ENCODE data around the gene XPO5. TPM values are rescaled to one million over a fixed set of nuclear protein-coding genes. Genes with fewer than 3 reads are reported as not detected.

The XPO5 gene
- total RNA-seq, 1 donor from 2014 or later = 35.0 TPM

GRCh38 chr6:43614396-43614730 lies 38.5 kb upstream of the XPO5 start:
- H3K27ac ChIP-seq (ENCODE audit: low read depth, low read length) = no peak overlapping the region
- no peaks in the 10 kb centered on the region for H3K4me1 ChIP-seq (ENCODE audit: control insufficient read depth in 3 of 3, insufficient read depth in 3 of 3, low read length in 3 of 3)
- H3K9ac ChIP-seq (ENCODE audit: low read depth in 1 of 3, low read length in 3 of 3) = no peak overlapping the region
- H3K36me3 ChIP-seq (ENCODE audit: control insufficient read depth in 3 of 3, insufficient read depth in 3 of 3, low read length in 3 of 3) = peaks cover 15 to 28% (median 26%) of the 10 kb centered on the region in 3 donors
- no peaks in the 10 kb centered on the region for H3K9me3 ChIP-seq (ENCODE audit: control insufficient read depth in 3 of 3, low read length in 3 of 3)
- no peak overlapping the region for H3K4me3 ChIP-seq (ENCODE audit: low read length in 3 of 3)
- no peaks in the 10 kb centered on the region for H3K27me3 ChIP-seq (ENCODE audit: control insufficient read depth in 3 of 3, insufficient read depth in 3 of 3, low read length in 3 of 3)

GRCh38 chr6:43613721-43614395 lies 38.0 kb upstream of the XPO5 start:
- no peak overlapping the region for H3K9ac ChIP-seq (ENCODE audit: low read depth in 1 of 3, low read length in 3 of 3)
- peaks cover 15 to 28% (median 26%) of the 10 kb centered on the region in 3 donors for H3K36me3 ChIP-seq (ENCODE audit: control insufficient read depth in 3 of 3, insufficient read depth in 3 of 3, low read length in 3 of 3)

GRCh38 chr6:43610431-43610830 lies 34.6 kb upstream of the XPO5 start:
- no peak overlapping the region for H3K27ac ChIP-seq (ENCODE audit: low read depth, low read length)
- H3K4me3 ChIP-seq (ENCODE audit: low read length in 3 of 3) = no peak overlapping the region
- H3K9me3 ChIP-seq (ENCODE audit: control insufficient read depth in 3 of 3, low read length in 3 of 3) = no peaks in the 10 kb centered on the region
- H3K36me3 ChIP-seq (ENCODE audit: control insufficient read depth in 3 of 3, insufficient read depth in 3 of 3, low read length in 3 of 3) = peaks cover 15 to 28% (median 28%) of the 10 kb centered on the region in 3 donors
- no peak overlapping the region for H3K9ac ChIP-seq (ENCODE audit: low read depth in 1 of 3, low read length in 3 of 3)
- H3K4me1 ChIP-seq (ENCODE audit: control insufficient read depth in 3 of 3, insufficient read depth in 3 of 3, low read length in 3 of 3) = no peaks in the 10 kb centered on the region
- H3K27me3 ChIP-seq (ENCODE audit: control insufficient read depth in 3 of 3, insufficient read depth in 3 of 3, low read length in 3 of 3) = no peaks in the 10 kb centered on the region

More at GRCh38 chr6:43613721-43614395, 38.0 kb upstream of the XPO5 start:
- Histone ChIP-seq H3K9me3 (ENCODE audit: control insufficient read depth in 3 of 3, low read length in 3 of 3) (no peaks in the 10 kb centered on the region), H3K27me3 (ENCODE audit: control insufficient read depth in 3 of 3, insufficient read depth in 3 of 3, low read length in 3 of 3) (no peaks in the 10 kb centered on the region), H3K27ac (ENCODE audit: low read depth, low read length) (no peak overlapping the region), H3K4me3 (ENCODE audit: low read length in 3 of 3) (no peak overlapping the region), H3K4me1 (ENCODE audit: control insufficient read depth in 3 of 3, insufficient read depth in 3 of 3, low read length in 3 of 3) (no peaks in the 10 kb centered on the region)

- Histone ChIP-seq H3K4me3 (ENCODE audit: low read length in 3 of 3) (no peak overlapping the region), H3K36me3 (ENCODE audit: control insufficient read depth in 3 of 3, insufficient read depth in 3 of 3, low read length in 3 of 3) (peaks cover 15 to 38% (median 33%) of the 10 kb centered on the region in 3 donors)
Observed at GRCh38 chr6:43609402-43609801, 33.6 kb upstream of the XPO5 start.

GRCh38 chr6:43608807-43609206 lies 33.0 kb upstream of the XPO5 start:
- H3K4me3 ChIP-seq (ENCODE audit: low read length in 3 of 3) = no peak overlapping the region
- H3K27me3 ChIP-seq (ENCODE audit: control insufficient read depth in 3 of 3, insufficient read depth in 3 of 3, low read length in 3 of 3) = no peaks in the 10 kb centered on the region
- peaks cover 9 to 38% (median 33%) of the 10 kb centered on the region in 3 donors for H3K36me3 ChIP-seq (ENCODE audit: control insufficient read depth in 3 of 3, insufficient read depth in 3 of 3, low read length in 3 of 3)
- H3K9me3 ChIP-seq (ENCODE audit: control insufficient read depth in 3 of 3, low read length in 3 of 3) = no peaks in the 10 kb centered on the region
- no peak overlapping the region for H3K9ac ChIP-seq (ENCODE audit: low read depth in 1 of 3, low read length in 3 of 3)
- no peak overlapping the region for H3K27ac ChIP-seq (ENCODE audit: low read depth, low read length)
- no peaks in the 10 kb centered on the region for H3K4me1 ChIP-seq (ENCODE audit: control insufficient read depth in 3 of 3, insufficient read depth in 3 of 3, low read length in 3 of 3)

More at GRCh38 chr6:43609402-43609801, 33.6 kb upstream of the XPO5 start:
- Histone ChIP-seq H3K27ac (ENCODE audit: low read depth, low read length) (no peak overlapping the region), H3K27me3 (ENCODE audit: control insufficient read depth in 3 of 3, insufficient read depth in 3 of 3, low read length in 3 of 3) (no peaks in the 10 kb centered on the region), H3K9ac (ENCODE audit: low read depth in 1 of 3, low read length in 3 of 3) (no peak overlapping the region), H3K4me1 (ENCODE audit: control insufficient read depth in 3 of 3, insufficient read depth in 3 of 3, low read length in 3 of 3) (no peaks in the 10 kb centered on the region), H3K9me3 (ENCODE audit: control insufficient read depth in 3 of 3, low read length in 3 of 3) (no peaks in the 10 kb centered on the region)

- H3K36me3 ChIP-seq (ENCODE audit: control insufficient read depth in 3 of 3, insufficient read depth in 3 of 3, low read length in 3 of 3) = peaks cover 11 to 39% (median 31%) of the 10 kb centered on the region in 3 donors
- H3K4me1 ChIP-seq (ENCODE audit: control insufficient read depth in 3 of 3, insufficient read depth in 3 of 3, low read length in 3 of 3) = no peaks in the 10 kb centered on the region
- no peaks in the 10 kb centered on the region for H3K27me3 ChIP-seq (ENCODE audit: control insufficient read depth in 3 of 3, insufficient read depth in 3 of 3, low read length in 3 of 3)
- H3K27ac ChIP-seq (ENCODE audit: low read depth, low read length) = no peak overlapping the region
- H3K9me3 ChIP-seq (ENCODE audit: control insufficient read depth in 3 of 3, low read length in 3 of 3) = no peaks in the 10 kb centered on the region
- H3K4me3 ChIP-seq (ENCODE audit: low read length in 3 of 3) = no peak overlapping the region
- H3K9ac ChIP-seq (ENCODE audit: low read depth in 1 of 3, low read length in 3 of 3) = no peak overlapping the region
Observed at GRCh38 chr6:43608310-43608763, 32.5 kb upstream of the XPO5 start.

GRCh38 chr6:43606019-43606418 lies 30.2 kb upstream of the XPO5 start:
- Histone ChIP-seq H3K36me3 (ENCODE audit: control insufficient read depth in 3 of 3, insufficient read depth in 3 of 3, low read length in 3 of 3) (peaks cover 12 to 29% (median 27%) of the 10 kb centered on the region in 3 donors), H3K4me1 (ENCODE audit: control insufficient read depth in 3 of 3, insufficient read depth in 3 of 3, low read length in 3 of 3) (no peaks in the 10 kb centered on the region), H3K27ac (ENCODE audit: low read depth, low read length) (no peak overlapping the region), H3K4me3 (ENCODE audit: low read length in 3 of 3) (no peak overlapping the region), H3K9me3 (ENCODE audit: control insufficient read depth in 3 of 3, low read length in 3 of 3) (no peaks in the 10 kb centered on the region), H3K9ac (ENCODE audit: low read depth in 1 of 3, low read length in 3 of 3) (no peak overlapping the region), H3K27me3 (ENCODE audit: control insufficient read depth in 3 of 3, insufficient read depth in 3 of 3, low read length in 3 of 3) (no peaks in the 10 kb centered on the region)

GRCh38 chr6:43604174-43604573 lies 28.3 kb upstream of the XPO5 start:
- Histone ChIP-seq H3K27me3 (ENCODE audit: control insufficient read depth in 3 of 3, insufficient read depth in 3 of 3, low read length in 3 of 3) (no peaks in the 10 kb centered on the region), H3K36me3 (ENCODE audit: control insufficient read depth in 3 of 3, insufficient read depth in 3 of 3, low read length in 3 of 3) (peaks cover 8 to 26% (median 21%) of the 10 kb centered on the region in 3 donors), H3K4me3 (ENCODE audit: low read length in 3 of 3) (no peak overlapping the region), H3K27ac (ENCODE audit: low read depth, low read length) (no peak overlapping the region), H3K9ac (ENCODE audit: low read depth in 1 of 3, low read length in 3 of 3) (no peak overlapping the region), H3K9me3 (ENCODE audit: control insufficient read depth in 3 of 3, low read length in 3 of 3) (no peaks in the 10 kb centered on the region), H3K4me1 (ENCODE audit: control insufficient read depth in 3 of 3, insufficient read depth in 3 of 3, low read length in 3 of 3) (no peaks in the 10 kb centered on the region)

GRCh38 chr6:43600595-43600994 lies 24.8 kb upstream of the XPO5 start:
- Histone ChIP-seq H3K36me3 (ENCODE audit: control insufficient read depth in 3 of 3, insufficient read depth in 3 of 3, low read length in 3 of 3) (peaks cover 14 to 29% (median 28%) of the 10 kb centered on the region in 3 donors), H3K9ac (ENCODE audit: low read depth in 1 of 3, low read length in 3 of 3) (no peak overlapping the region)

GRCh38 chr6:43593938-43594337 lies 18.1 kb upstream of the XPO5 start:
- Histone ChIP-seq H3K27me3 (ENCODE audit: control insufficient read depth in 3 of 3, insufficient read depth in 3 of 3, low read length in 3 of 3) (no peaks in the 10 kb centered on the region), H3K9ac (ENCODE audit: low read depth in 1 of 3, low read length in 3 of 3) (no peak overlapping the region), H3K9me3 (ENCODE audit: control insufficient read depth in 3 of 3, low read length in 3 of 3) (no peaks in the 10 kb centered on the region), H3K4me3 (ENCODE audit: low read length in 3 of 3) (no peak overlapping the region), H3K4me1 (ENCODE audit: control insufficient read depth in 3 of 3, insufficient read depth in 3 of 3, low read length in 3 of 3) (no peaks in the 10 kb centered on the region), H3K27ac (ENCODE audit: low read depth, low read length) (no peak overlapping the region), H3K36me3 (ENCODE audit: control insufficient read depth in 3 of 3, insufficient read depth in 3 of 3, low read length in 3 of 3) (peaks cover 5 to 23% (median 16%) of the 10 kb centered on the region in 3 donors)

More at GRCh38 chr6:43600595-43600994, 24.8 kb upstream of the XPO5 start:
- no peaks in the 10 kb centered on the region for H3K4me1 ChIP-seq (ENCODE audit: control insufficient read depth in 3 of 3, insufficient read depth in 3 of 3, low read length in 3 of 3)
- H3K4me3 ChIP-seq (ENCODE audit: low read length in 3 of 3) = no peak overlapping the region
- no peaks in the 10 kb centered on the region for H3K9me3 ChIP-seq (ENCODE audit: control insufficient read depth in 3 of 3, low read length in 3 of 3)
- H3K27me3 ChIP-seq (ENCODE audit: control insufficient read depth in 3 of 3, insufficient read depth in 3 of 3, low read length in 3 of 3) = no peaks in the 10 kb centered on the region
- no peak overlapping the region for H3K27ac ChIP-seq (ENCODE audit: low read depth, low read length)

All from skeletal muscle tissue (tissue), 4 donors.